Activated T-cell treated with anti-CD3 and anti-CD28 coated beads, Interleukin-2, amount 50 U/mL, for 24 hours (primary cell): ENCODE data around the gene UBAC2.
A peak's percentile ranks its signal among the peaks of the same experiment; 100 is the strongest.

ENCODE experiments used
- DNase-seq: peaks from one replicate; pipeline ENCODE4 v3.0.0-alpha.2; 2020
- H3K27ac Mint-ChIP-seq: 2 replicates; pipeline ENCODE4 v1.8.0; 2020; ENCODE audit warnings: mild to moderate bottlenecking, mixed read lengths
- H3K27me3 Mint-ChIP-seq: 2 replicates; pipeline ENCODE4 v1.8.0; 2020; ENCODE audit warnings: mixed read lengths
- H3K36me3 Mint-ChIP-seq: 2 replicates; pipeline ENCODE4 v1.8.0; 2020; ENCODE audit warnings: low read depth, mixed read lengths
- H3K4me1 Mint-ChIP-seq: 2 replicates; pipeline ENCODE4 v1.8.0; 2020; ENCODE audit warnings: low read depth, mixed read lengths
- H3K4me3 Mint-ChIP-seq: 2 replicates; pipeline ENCODE4 v1.8.0; 2020; ENCODE audit warnings: mild to moderate bottlenecking, moderate library complexity, mixed read lengths
- H3K9me3 Mint-ChIP-seq: 2 replicates; pipeline ENCODE4 v1.8.0; 2020; ENCODE audit warnings: mixed read lengths

The UBAC2 gene

GRCh38 chr13:99288089-99288488, 87.4 kb downstream of the UBAC2 start:
- no peaks in the 10 kb centered on the region for H3K9me3 Mint-ChIP-seq
- H3K4me1 Mint-ChIP-seq = peaks cover 92% of the 10 kb centered on the region
- no peaks in the 10 kb centered on the region for H3K27me3 Mint-ChIP-seq
- H3K27ac Mint-ChIP-seq = peak overlapping the region; percentile 91
- H3K36me3 Mint-ChIP-seq = peaks cover 69% of the 10 kb centered on the region
- peak; percentile 59 for DNase-seq
- H3K4me3 Mint-ChIP-seq = peak overlapping the region; percentile 39

- DNase-seq = no peak
- Mint-ChIP-seq H3K27me3 (no peaks in the 10 kb centered on the region), H3K27ac (peak overlapping the region; percentile 91), H3K36me3 (peaks cover 81% of the 10 kb centered on the region), H3K4me3 (no peak overlapping the region), H3K9me3 (no peaks in the 10 kb centered on the region), H3K4me1 (peaks cover 94% of the 10 kb centered on the region)
These were observed 88.6 kb downstream of the UBAC2 start for GRCh38 chr13:99289271-99289670.

- peak; percentile 59 for DNase-seq
- Mint-ChIP-seq H3K36me3 (peaks cover 81% of the 10 kb centered on the region), H3K9me3 (no peaks in the 10 kb centered on the region), H3K4me3 (peak overlapping the region; percentile 47), H3K27me3 (no peaks in the 10 kb centered on the region), H3K4me1 (peaks cover 92% of the 10 kb centered on the region), H3K27ac (peak overlapping the region; percentile 91)
These were observed 89.2 kb downstream of the UBAC2 start for GRCh38 chr13:99289674-99290337.

GRCh38 chr13:99290894-99291293, 90.2 kb downstream of the UBAC2 start:
- Mint-ChIP-seq H3K27ac (peak overlapping the region; percentile 91), H3K4me1 (peaks cover 93% of the 10 kb centered on the region), H3K36me3 (peaks cover 85% of the 10 kb centered on the region), H3K4me3 (no peak overlapping the region), H3K9me3 (no peaks in the 10 kb centered on the region), H3K27me3 (no peaks in the 10 kb centered on the region)
- no peak for DNase-seq

GRCh38 chr13:99293178-99293577, 92.5 kb downstream of the UBAC2 start:
- H3K27ac Mint-ChIP-seq = peak overlapping the region; percentile 75
- no peak for DNase-seq
- no peaks in the 10 kb centered on the region for H3K9me3 Mint-ChIP-seq
- H3K4me3 Mint-ChIP-seq = no peak overlapping the region
- H3K4me1 Mint-ChIP-seq = peaks cover 93% of the 10 kb centered on the region
- no peaks in the 10 kb centered on the region for H3K27me3 Mint-ChIP-seq
- peaks cover 95% of the 10 kb centered on the region for H3K36me3 Mint-ChIP-seq

- H3K27ac Mint-ChIP-seq = peak overlapping the region; percentile 86
- H3K4me3 Mint-ChIP-seq = peak overlapping the region; percentile 0
- DNase-seq = no peak
- H3K9me3 Mint-ChIP-seq = no peaks in the 10 kb centered on the region
- H3K27me3 Mint-ChIP-seq = no peaks in the 10 kb centered on the region
- peaks cover 91% of the 10 kb centered on the region for H3K4me1 Mint-ChIP-seq
- H3K36me3 Mint-ChIP-seq = peaks cover 94% of the 10 kb centered on the region
These were observed 93.5 kb downstream of the UBAC2 start for GRCh38 chr13:99294198-99294597.

- Mint-ChIP-seq H3K4me1 (peaks cover 90% of the 10 kb centered on the region), H3K27ac (peak overlapping the region; percentile 96), H3K27me3 (no peaks in the 10 kb centered on the region), H3K9me3 (no peaks in the 10 kb centered on the region), H3K4me3 (peak overlapping the region; percentile 47), H3K36me3 (peaks cover 93% of the 10 kb centered on the region)
- DNase-seq = no peak
These were observed 94.3 kb downstream of the UBAC2 start for GRCh38 chr13:99294958-99295357.

GRCh38 chr13:99295488-99296252, 95.0 kb downstream of the UBAC2 start:
- no peak for DNase-seq
- Mint-ChIP-seq H3K9me3 (no peaks in the 10 kb centered on the region), H3K4me1 (peaks cover 90% of the 10 kb centered on the region), H3K27me3 (no peaks in the 10 kb centered on the region), H3K36me3 (peaks cover 92% of the 10 kb centered on the region), H3K27ac (peak overlapping the region; percentile 96), H3K4me3 (peak overlapping the region; percentile 47)

- H3K4me1 Mint-ChIP-seq = peaks cover 88% of the 10 kb centered on the region
- no peak for DNase-seq
- peak overlapping the region; percentile 96 for H3K27ac Mint-ChIP-seq
- peak overlapping the region; percentile 61 for H3K4me3 Mint-ChIP-seq
- no peaks in the 10 kb centered on the region for H3K9me3 Mint-ChIP-seq
- peaks cover 90% of the 10 kb centered on the region for H3K36me3 Mint-ChIP-seq
- H3K27me3 Mint-ChIP-seq = no peaks in the 10 kb centered on the region
These were observed 95.7 kb downstream of the UBAC2 start for GRCh38 chr13:99296398-99296797.

GRCh38 chr13:99297331-99297730, 96.7 kb downstream of the UBAC2 start:
- Mint-ChIP-seq H3K4me1 (peaks cover 90% of the 10 kb centered on the region), H3K36me3 (peaks cover 89% of the 10 kb centered on the region), H3K9me3 (no peaks in the 10 kb centered on the region), H3K27ac (peak overlapping the region; percentile 96), H3K4me3 (peak overlapping the region; percentile 61), H3K27me3 (no peaks in the 10 kb centered on the region)
- no peak for DNase-seq

GRCh38 chr13:99298056-99298455, 97.4 kb downstream of the UBAC2 start:
- H3K27ac Mint-ChIP-seq = peak overlapping the region; percentile 96
- H3K36me3 Mint-ChIP-seq = peaks cover 89% of the 10 kb centered on the region
- peak overlapping the region; percentile 61 for H3K4me3 Mint-ChIP-seq
- DNase-seq = no peak
- peaks cover 90% of the 10 kb centered on the region for H3K4me1 Mint-ChIP-seq
- no peaks in the 10 kb centered on the region for H3K9me3 Mint-ChIP-seq
- no peaks in the 10 kb centered on the region for H3K27me3 Mint-ChIP-seq

- peaks cover 89% of the 10 kb centered on the region for H3K36me3 Mint-ChIP-seq
- no peaks in the 10 kb centered on the region for H3K9me3 Mint-ChIP-seq
- no peak for DNase-seq
- H3K27ac Mint-ChIP-seq = peak overlapping the region; percentile 94
- H3K4me3 Mint-ChIP-seq = peak overlapping the region; percentile 56
- peaks cover 90% of the 10 kb centered on the region for H3K4me1 Mint-ChIP-seq
- H3K27me3 Mint-ChIP-seq = no peaks in the 10 kb centered on the region
These were observed 98.7 kb downstream of the UBAC2 start for GRCh38 chr13:99299256-99299919.

- H3K4me1 Mint-ChIP-seq = peaks cover 91% of the 10 kb centered on the region
- no peak for DNase-seq
- no peaks in the 10 kb centered on the region for H3K9me3 Mint-ChIP-seq
- H3K27me3 Mint-ChIP-seq = no peaks in the 10 kb centered on the region
- peak overlapping the region; percentile 94 for H3K27ac Mint-ChIP-seq
- peak overlapping the region; percentile 56 for H3K4me3 Mint-ChIP-seq
- peaks cover 89% of the 10 kb centered on the region for H3K36me3 Mint-ChIP-seq
These were observed 99.3 kb downstream of the UBAC2 start for GRCh38 chr13:99299920-99300341.

GRCh38 chr13:99301056-99301838, 100.6 kb downstream of the UBAC2 start:
- Mint-ChIP-seq H3K27ac (peak overlapping the region; percentile 91), H3K36me3 (peaks cover 90% of the 10 kb centered on the region)

More at GRCh38 chr13:99301056-99301838, 100.6 kb downstream of the UBAC2 start:
- no peak for DNase-seq
- no peaks in the 10 kb centered on the region for H3K27me3 Mint-ChIP-seq
- H3K9me3 Mint-ChIP-seq = no peaks in the 10 kb centered on the region
- H3K4me3 Mint-ChIP-seq = peak overlapping the region; percentile 96
- H3K4me1 Mint-ChIP-seq = peaks cover 88% of the 10 kb centered on the region
